HG03565 (cell line): ENCODE data around the gene ICE2.

Experiments
- ATAC-seq: cut with Tn5 transposase; IDR thresholded peaks from one replicate; pipeline ENCODE4 v1.9.1; 2021; ENCODE audit warnings: mild to moderate bottlenecking, moderate library complexity; ENCODE audit not compliant: unreplicated experiment

ICE2 gene

DNA sequence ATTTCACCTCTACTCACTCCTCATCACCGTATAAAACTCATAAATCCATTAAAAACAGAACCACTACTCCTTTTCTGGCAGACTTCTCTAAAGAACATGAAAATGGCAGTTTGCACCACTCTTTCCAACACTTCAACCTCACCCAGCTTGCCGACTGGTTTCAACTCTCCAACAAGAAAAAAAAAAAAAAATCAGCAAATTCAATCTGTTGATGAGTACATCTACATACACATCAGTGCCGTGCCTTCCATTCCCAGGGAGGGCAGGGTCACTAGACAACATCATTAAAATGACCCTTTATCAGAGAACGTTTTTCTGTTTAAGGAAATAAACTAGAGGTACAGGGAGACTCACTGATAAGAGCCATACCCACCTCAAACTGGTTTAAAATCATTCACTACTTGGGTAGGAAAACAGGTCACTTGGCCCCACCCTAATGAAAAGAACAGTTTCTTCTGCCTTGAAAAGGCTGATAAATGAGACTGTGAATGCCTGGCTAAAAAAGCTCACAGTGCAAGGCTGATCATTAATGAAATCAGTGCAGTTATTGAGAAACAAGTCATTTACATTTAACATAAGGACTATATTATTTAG is 87.1 kb downstream of the ICE2 start:
- no peak for ATAC-seq

DNA sequence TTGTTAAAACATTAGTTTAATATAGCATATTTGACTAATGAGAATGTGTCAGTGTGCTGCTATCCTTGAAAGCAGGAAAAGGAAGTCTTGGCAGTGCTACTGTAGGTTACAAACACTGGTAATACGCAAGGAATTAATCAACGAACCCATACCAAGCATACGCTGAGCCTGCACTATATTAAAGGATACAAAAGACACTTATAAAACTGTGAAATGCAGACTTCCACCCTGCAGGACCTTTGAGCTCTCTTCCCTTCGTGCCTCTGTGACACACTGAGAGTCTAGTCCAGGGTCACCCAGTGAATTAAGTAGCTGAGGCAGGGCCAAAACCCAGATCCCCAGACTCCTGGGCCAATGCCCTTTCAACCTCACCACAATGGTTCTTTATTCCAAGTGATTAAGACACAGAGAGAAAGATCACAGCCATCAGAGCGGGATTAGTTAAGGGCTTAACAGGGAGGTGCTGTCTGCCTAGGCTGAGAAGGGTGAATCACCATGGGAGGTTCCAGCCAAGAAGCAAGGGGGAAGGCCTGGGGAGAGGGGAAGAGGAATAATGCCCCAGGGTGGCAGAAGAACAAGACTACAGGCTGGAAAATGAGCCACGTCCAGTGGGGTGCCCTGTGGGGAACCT is 88.0 kb downstream of the ICE2 start:
- no peak for ATAC-seq

DNA sequence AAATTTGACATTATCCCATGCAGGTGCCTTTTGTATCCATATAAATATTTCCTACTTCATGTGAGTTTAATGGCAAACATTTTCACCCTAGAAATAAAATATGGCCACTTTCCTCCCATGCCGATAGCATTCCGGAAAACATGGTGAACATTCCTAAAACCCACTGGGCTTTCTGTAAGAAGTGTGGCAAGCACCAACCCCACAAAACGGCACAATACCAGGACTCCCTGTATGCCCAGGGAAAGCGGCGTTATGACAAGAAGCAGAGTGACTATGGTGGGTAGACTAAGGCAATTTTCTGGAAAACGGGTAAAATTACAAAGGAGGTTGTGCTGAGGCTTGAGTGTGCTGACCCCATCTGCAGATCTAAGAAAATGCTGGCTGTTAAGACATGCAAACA is 88.7 kb downstream of the ICE2 start:
- no peak for ATAC-seq

DNA sequence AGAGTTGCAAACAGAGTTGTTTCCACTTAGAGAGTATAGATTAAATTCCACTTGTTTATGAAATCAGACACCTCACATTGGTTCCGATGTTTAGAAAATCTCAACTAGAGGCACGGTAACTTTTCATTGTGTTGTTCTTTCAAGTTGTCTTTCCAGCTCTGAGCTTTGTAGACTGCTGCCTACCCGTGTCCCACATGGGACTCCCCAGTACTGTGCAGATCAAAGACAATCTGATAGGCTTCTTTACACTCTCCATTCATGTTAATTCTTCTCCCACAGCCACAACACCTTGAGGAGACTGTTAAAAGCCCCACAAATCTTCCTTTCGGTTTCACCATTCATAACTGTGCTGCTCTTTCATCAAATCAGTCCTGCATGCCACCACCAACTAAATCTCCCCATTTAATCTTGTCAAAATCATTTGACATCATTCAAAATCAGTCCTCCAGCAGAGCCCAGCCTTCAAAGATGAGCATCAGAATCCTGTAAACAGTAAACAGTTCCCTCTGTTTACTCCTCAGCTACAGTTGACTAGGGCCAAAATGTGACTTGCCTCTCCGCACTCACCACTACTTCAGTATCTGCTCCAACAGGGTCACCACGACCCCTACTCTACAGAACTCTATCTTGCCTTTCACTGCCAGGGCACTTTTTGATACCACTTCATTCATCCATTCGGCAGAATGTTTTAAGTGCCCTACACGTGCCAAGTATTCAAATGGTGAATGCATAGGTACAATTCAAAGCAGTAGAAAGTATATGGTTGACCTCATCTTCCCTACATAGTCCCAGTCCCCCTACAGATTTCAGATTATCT is 89.5 kb downstream of the ICE2 start:
- ATAC-seq = peak; percentile 81

DNA sequence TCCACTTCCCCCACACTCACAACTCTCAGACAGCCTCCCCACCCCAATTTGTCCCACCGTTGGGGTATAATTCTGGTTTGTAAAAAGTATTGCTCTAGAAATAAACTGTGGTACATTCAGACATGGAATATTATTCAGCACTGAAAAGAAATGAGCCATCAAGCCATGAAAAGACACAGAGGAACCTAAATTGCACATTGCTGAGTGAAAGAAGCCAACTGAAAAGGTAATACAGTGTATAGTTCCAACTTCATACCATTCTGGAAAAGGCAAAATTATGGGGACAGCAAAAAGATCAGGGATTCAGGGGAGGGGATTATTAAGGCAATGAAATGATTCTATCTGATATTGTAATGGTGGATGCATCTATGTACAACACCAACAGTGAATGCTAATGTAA is 91.6 kb downstream of the ICE2 start:
- no peak for ATAC-seq

DNA sequence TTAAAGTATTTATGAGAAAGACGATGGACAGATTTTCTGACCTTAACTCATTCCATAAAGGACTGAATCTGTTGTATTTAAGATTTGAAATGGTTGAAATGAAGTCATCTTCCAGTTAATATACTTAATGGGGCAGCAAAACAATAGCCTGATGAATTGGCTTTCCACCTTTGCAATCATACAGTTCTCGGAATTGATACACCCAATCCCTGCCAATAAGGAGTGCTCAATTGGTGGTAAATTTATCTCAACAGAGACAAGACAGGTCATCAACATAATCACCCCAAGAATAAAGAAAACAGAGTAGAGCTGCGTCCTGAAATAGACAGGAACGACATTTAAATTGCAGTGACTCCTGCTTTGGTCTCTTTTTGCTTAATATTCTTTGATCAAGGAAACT is 92.3 kb downstream of the ICE2 start:
- ATAC-seq = no peak

DNA sequence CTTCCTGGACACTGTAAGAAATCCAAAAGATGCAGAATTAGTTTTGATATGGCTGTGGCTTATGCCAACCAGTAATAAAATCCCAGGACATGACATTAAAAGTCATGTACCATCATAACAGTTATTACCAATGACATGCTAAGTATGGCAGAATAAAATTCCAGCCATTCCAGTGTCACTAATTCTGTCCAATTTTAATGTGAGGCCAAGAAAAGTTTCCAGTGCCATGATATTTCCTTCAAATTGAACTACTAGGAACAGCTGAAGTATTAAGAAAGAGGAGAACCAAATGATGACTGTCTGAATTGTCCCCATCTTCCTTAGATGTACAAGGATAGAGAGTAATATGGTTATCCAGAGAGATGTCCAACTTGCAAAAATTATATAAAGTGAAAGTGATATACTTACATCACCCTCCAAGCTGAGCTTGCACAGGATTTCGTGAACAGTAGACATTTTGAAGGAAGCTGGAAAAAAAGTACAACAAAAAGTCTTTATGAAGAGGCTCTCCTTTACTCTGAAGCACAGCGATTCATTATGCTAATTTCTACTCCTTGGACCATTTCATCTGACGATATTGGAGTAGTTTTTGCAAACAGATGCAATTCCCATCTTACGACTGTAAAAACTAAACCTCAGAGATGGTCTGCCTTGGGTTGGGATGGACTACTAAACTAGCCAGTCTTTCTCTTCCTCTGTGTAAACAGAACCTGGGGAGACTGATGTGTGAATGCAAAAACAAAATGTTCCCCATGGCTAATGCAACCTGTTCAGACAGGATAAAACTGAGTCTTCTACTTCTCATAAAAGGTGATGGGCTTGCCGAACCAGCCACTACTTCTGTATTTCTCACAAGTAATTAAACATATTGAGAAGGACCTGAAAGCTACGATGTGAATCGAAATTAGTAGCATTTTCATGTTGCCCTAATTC is 93.1 kb downstream of the ICE2 start:
- ATAC-seq = no peak

DNA sequence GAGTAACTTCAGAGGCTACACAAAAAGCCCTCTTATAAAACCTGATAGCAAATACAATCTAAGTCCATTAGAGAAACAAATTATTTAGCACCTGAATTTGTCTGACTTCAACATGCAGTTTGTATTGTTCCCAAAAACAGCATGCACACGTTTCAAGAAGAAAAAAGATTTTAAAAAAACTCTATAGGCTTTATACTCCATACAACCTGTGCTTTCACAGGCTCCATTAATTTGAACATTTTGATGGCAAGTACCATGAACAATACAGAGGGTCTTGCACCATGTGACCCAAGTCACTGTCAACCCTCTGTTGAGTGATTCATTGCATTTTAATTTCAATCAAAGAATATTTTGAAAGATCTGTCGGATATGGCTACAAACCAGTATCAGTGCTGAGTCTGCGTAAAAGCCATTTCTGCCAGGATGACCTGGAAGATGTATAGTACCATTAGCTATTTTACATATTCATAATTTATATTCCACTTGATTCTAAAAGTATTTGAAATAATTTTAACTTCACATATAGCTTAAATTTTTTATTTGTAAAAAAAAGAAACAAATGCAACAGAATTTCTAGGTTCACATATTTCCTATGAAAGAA is 94.3 kb downstream of the ICE2 start:
- no peak for ATAC-seq

DNA sequence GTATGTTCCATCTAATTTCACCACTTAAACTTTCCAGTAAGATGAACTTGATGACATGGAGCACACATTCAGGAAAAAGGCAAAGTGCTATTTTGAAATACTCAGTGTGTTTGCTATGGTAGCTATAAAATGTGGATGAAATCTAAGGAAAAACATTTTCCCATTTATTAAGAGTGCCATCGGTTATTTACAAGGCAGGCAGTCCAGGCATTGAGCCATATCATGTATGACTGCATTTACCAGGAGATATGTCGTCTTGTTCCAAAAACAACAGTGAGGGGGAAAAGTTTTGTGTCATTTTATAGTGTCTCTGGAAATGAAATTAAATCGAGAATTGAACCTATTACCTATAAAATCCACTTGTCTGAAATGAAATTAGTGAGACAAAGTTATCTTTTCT is 94.9 kb downstream of the ICE2 start:
- no peak for ATAC-seq

DNA sequence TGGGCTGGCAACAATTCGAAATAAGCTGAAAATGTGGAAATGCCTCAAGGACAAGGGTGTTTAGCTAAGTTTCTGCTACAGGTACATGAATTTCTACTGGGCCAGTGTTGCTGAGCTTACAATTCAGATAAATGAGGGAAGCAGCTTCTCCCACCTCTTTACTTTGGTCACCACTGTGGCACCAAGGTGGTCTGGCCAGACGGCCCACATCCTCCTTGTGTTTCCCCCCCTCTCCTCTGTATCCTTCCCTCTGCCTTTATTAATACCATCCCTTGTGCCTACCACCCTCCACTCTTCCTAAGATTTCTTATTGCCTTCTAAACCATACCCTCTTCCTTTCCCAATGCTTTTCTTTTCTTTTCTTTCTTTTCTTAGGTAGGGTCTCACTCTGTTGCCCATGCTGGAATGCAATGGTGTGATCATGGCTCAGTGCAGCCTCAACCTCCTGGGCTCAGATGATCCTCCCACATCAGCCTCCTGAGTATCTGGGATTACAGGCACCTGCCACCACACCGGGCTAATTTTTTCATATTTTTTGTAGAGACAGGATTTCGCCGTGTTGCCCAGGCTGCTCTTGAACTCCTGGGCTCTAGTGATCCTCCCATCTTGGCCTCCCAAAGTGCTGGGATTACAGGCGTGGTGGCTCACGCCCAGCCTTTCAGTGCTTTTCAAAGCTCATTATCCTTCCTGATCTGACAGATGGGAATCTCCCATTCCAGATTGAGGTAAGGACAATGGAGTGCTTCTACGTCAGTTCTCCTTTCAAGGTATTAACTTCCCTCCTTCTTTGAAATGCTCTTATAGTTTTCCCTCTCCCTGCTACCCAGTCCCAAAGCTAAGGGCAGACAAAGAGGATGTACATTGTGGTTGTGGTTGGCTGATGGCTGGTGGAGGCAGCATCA is 95.9 kb downstream of the ICE2 start:
- no peak for ATAC-seq

DNA sequence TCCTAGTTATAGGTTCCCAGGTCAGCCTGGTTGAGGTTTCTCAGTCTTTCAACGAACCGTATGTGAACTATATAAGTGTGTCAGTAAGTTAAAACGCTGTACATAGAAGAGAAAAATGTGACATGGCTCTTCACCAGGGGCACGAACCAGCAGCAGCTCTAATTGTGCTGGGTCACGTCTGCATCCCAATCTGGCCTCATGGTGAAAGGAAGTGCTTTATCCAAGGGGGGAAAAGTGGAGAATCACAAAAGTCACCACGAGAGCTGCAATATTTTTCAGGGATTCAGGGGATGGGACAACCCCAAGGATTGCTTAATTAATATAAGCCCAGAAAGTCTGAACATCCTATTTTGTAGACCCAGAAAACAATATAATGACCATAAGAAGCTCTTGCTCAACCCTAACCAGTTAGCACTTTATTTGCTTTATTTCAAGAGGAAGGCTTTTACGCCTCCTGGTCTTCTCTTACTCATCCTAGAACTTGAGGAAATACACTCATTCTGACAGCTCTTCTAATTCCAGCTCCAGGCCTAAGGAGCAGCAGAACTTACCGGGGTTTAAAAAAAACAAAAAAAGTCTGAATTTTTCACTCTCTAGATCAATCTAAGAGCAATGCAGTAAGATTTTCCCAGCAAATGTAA is 97.7 kb downstream of the ICE2 start:
- no peak for ATAC-seq

DNA sequence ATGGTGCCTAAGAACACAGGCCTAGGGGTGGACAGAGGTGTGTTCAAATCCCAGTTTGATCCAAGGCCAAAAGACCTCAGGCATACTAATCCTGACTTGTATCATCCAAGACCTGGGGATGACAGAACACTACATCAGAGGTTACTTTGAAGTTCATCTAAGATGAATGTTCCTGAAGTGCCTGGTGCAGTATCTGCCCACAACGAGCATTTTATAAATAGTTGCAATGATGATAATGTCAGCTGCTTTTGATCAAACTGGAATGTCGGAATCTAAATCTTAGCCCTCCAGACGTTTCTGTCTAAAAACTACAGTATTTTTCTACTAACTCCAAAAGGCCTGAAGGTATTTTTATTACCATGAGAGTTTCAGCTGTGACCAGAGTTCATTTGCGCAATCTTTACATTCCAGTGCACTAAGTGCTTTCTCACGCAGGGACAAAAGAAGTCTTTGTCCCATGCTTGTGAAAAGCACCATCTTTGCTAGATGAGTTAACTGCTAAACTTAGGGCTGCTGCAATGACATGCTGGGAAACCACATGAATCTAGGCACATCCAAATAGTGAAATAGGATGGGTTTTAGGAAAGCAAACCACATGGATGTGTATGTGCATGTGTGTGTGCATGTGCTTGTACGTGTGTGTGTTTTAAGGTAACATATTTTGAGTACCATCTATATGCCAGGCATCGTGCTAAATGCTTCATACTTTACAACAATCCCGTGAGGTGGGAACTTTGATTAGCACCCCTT is 99.2 kb downstream of the ICE2 start:
- no peak for ATAC-seq

DNA sequence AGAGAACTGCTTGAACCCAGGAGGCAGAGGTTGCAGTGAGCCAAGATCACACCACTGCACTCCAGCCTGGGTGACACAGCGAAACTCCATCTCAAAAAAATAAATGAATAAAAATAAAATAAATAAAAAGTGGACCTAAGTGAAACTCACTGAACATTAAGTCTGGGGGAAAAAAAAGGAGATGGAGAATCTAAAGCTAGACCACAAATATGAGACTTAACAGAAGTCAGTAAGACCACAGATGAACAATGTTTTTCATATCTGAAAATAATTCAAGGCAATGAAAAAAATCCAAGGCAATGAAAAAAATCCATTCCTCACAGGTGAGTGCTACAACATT is 99.8 kb downstream of the ICE2 start:
- no peak for ATAC-seq

DNA sequence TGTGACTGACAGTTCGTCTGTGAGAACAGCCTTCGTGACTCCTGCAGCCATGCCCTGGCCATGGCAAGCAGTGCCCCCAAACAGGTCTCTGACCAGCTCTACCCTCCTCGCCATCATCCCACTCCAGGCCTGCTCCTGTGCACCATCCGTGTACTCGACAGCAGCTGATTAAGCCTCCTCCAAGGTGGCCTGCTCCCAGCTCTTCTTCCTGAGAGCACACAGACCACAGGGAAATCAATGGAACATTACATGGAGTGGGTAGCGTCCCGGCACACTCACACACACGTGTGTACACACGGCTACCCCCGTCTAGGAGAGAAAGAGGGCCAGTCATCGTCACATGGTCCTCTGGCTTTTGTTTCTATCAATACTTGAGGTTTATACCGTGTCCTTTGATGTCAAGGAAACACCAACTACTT is 102.3 kb downstream of the ICE2 start:
- no peak for ATAC-seq

DNA sequence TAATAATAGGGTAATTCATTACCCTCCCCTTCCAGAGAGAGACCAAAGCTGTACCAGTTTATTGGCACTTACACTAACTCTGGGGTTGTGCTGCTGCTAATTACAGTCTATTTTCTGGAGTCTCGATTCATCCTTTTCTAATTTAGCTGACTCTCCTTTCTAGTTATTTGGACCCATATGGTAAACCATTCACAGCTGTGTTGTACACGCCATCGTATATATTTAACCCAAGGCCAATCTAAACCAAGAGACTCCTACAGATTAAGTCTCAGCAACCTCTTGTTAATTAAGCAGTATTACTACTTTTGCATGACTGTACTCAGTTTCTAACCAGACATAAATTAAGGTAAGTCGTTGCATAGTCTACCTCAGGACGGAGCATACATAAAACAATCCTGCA is 103.6 kb downstream of the ICE2 start:
- ATAC-seq = no peak

DNA sequence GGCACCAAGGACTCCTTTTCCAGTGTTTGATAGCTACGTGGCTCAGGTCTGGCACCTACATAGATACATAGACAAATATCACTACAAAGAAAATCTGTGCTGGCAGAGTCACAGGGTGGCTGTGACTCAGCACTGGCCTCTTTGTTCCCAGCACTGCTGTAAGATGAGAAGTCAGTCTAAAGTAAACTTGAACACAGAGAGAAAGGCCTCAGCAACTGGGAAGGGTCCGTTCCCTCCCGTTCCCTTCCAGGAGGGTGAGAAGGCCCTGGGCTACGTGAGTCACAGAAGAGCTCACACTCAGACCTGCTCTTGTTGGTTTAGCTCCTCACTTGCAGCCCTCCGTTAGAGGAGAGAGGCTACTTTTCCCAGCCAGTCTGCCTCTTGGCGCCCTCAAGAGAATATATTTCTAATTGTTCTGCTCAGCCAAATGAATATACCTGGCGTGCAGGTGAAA is 104.3 kb downstream of the ICE2 start:
- ATAC-seq = no peak

DNA sequence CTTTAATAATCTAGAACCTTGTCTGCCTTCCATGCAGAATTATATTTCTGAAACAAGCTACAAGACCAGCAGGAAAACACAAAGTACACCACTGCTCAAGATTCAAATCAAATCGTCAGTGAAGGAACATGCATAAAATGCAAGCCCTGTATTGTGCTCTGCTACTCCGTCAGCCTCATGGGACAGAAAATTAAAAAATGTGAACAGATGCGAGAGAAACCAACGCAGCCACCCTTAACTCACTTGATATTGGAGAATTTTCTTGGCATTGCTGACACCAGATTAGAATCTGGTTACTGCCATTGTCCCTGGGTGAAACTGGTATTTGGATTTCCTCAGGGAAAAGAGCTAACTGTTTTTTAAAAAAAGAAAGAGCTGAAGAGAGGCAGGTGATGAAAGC is 104.7 kb downstream of the ICE2 start:
- ATAC-seq = no peak

DNA sequence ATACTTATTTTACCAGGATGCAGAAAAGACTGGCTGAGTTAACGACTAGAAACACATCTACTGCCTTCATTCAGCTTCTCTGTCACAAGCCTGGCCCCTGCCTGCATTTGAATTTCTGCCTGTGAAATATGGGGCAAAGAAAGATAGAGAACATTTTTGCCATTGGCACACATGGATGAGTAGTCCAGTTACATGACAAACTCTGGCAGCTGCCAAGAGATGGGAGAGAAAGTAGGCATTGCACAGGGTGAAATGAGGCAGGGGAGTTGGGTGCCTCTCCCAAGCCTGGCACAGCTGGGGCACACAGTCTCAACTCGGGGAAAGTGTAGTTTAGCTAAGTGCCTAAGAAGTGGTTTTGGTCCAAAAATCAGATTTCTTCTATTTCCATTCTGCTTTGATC is 105.2 kb downstream of the ICE2 start:
- ATAC-seq = no peak

DNA sequence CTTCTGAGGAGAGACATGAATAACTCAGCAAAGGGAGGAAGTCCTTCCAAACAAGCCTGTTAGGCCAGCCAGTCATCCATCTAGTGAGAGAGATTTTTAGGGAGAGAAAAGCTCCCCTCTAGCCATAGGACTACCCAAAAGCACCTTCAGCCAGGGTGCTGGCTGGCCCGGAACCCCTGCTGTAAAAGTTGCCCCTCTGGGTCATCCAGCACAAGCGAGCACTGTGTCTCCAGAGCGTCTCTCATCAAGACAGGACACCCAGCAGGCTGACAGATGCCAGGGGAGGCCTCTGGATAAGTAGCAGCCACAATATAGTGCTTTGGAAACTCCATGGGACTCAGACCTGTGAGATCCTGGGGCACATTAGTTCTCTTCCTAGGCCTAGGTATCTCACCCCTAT is 105.6 kb downstream of the ICE2 start:
- no peak for ATAC-seq
